Thyroid gland (tissue), 4 donors: ENCODE results near the gene VPS39. TPM values are rescaled to one million over a fixed set of nuclear protein-coding genes. Genes with fewer than 3 reads are reported as not detected.

Source experiments
- DNase-seq, 2 donors: peaks; one replicate each; pipeline ENCODE4 v3.0.0-alpha.2; 2019
- H3K27ac ChIP-seq, 3 donors: fragments of 200-600 bp; sonication (generic); 1 replicate in 2 of 3; 2 replicates in 1 of 3; pipeline ENCODE4 v1.5.1; 2016 to 2019; ENCODE audit warnings: mild to moderate bottlenecking in 1 of 3, moderate library complexity in 1 of 3
- H3K27me3 ChIP-seq: fragments of 200-600 bp; sonication (generic); one replicate; pipeline ENCODE4 v1.5.1; 2019
- H3K36me3 ChIP-seq, 2 donors: fragments of 200-600 bp; sonication (generic); one replicate each; pipeline ENCODE4 v1.5.1; 2016 to 2019
- H3K4me1 ChIP-seq, 2 donors: fragments of 200-600 bp; sonication (generic); one replicate each; pipeline ENCODE4 v1.5.1; 2017 to 2019
- H3K4me3 ChIP-seq, 3 donors: fragments of 200-600 bp; sonication (generic); replicated peaks in 1 of 3; 1 replicate in 2 of 3; 2 replicates in 1 of 3; pipeline ENCODE4 v1.5.1; 2016; ENCODE audit warnings: mild to moderate bottlenecking in 1 of 3
- H3K9me3 ChIP-seq: fragments of 200-600 bp; sonication (generic); one replicate; pipeline ENCODE4 v1.5.1; 2017
- POLR2A ChIP-seq, 2 donors: fragments of 450-650 bp; IDR thresholded peaks; one replicate each; pipeline ENCODE4 v1.6.1; 2017; ENCODE audit warnings: antibody characterized with exemption in 2 of 2, mild to moderate bottlenecking in 2 of 2, moderate library complexity in 1 of 2
- WGBS, 2 donors: methylation state at CpG; one replicate each; pipeline ENCODE4 v1.1.5; 2017; 5-methylcytosine and 5-hydroxymethylcytosine counted together
- intact Hi-C: fragments of 100-400 bp; cut with DNase I; formaldehyde crosslinking; loops from one replicate; pipeline ENCODE4 v1.15.1; 2023
- total RNA-seq, 4 donors: library from RNA; depleted of rRNA; stranded (reverse); fragments of >200 nt; gene quantifications; one replicate each; pipeline ENCODE4 v1.2.3, GENCODE V29; 2016
- TF ChIP-seq, protein P1 (sequence below), 6 experiments: fragments of 200-600 bp in 3 of 6; fragments of 450-650 bp in 3 of 6; sonication (generic) in 3 of 6; IDR thresholded peaks; one replicate each; pipeline ENCODE4 v1.5.1; 2016 to 2019; ENCODE audit warnings: antibody characterized with exemption in 6 of 6, mild to moderate bottlenecking in 2 of 6, inconsistent platforms in 1 of 6, moderate library complexity in 1 of 6

VPS39 gene
- total RNA-seq, 4 donors from 2014 or later, result 75.0 to 156 (median 107) TPM

DNA sequence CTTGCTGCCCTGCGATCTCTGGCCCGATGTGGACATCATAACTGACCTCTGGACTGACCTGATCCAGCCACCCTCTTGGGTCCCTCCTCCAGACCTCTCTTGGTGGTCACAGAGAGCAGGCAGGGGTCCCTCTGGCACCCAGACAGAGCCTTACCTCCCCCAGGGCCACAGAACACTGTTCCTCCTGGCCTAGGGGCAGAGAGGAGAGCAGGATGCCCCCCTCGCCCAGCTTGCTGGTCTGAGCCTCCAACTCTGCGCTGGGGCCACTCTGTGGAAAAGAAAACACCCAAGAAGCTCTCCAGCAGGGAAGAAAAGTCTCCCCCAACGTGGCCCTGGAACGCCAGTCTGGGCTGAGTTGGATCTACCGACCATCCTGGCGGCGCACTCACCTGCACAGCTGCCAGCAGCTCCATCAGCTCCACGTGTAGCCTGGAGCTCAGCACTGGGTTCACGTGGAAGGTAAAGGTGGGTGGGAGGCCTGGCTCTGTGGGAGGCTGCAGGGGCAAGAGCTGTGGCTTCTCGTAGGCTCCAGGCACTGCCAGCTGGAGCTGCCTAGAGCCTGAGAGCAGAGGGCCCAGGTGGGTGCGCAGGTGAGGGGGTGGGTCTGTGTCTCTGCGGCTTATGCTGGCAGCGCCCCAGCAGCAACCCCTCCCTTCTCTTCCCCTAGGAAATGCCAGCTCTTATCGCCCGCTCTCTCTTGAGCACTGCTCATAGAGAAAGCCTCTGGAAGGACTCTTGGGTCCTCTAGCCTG, 57.7 kb downstream of the VPS39 start:
- Histone ChIP-seq H3K9me3 (no peaks in the 10 kb centered on the region), H3K27ac (no peak overlapping the region), H3K27me3 (no peaks in the 10 kb centered on the region), H3K4me1 (peaks cover 24 to 46% of the 10 kb centered on the region in 2 donors), H3K4me3 (no peak overlapping the region), H3K36me3 (no peaks in the 10 kb centered on the region)
- peak; percentile 52 to 53 for DNase-seq
- 54 to 60% methylated on average over 6 to 14 of the region's 17 CpGs for WGBS, 2 donors
- TF ChIP-seq, protein P1, sequence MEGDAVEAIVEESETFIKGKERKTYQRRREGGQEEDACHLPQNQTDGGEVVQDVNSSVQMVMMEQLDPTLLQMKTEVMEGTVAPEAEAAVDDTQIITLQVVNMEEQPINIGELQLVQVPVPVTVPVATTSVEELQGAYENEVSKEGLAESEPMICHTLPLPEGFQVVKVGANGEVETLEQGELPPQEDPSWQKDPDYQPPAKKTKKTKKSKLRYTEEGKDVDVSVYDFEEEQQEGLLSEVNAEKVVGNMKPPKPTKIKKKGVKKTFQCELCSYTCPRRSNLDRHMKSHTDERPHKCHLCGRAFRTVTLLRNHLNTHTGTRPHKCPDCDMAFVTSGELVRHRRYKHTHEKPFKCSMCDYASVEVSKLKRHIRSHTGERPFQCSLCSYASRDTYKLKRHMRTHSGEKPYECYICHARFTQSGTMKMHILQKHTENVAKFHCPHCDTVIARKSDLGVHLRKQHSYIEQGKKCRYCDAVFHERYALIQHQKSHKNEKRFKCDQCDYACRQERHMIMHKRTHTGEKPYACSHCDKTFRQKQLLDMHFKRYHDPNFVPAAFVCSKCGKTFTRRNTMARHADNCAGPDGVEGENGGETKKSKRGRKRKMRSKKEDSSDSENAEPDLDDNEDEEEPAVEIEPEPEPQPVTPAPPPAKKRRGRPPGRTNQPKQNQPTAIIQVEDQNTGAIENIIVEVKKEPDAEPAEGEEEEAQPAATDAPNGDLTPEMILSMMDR (IDR thresholded peaks at IDR 0.05), result no peak
- intact Hi-C loops, result no loop called here

- no peaks in the 10 kb centered on the region for H3K27me3 ChIP-seq
- TF ChIP-seq POLR2A (IDR thresholded peaks at IDR 0.05), result no peak
- TF ChIP-seq, protein P1 (IDR thresholded peaks at IDR 0.05), result no peak
- H3K4me3 ChIP-seq, result no peak overlapping the region
- H3K9me3 ChIP-seq, result no peaks in the 10 kb centered on the region
- no peak overlapping the region for H3K27ac ChIP-seq
- intact Hi-C loops, result no loop called here
- WGBS, 2 donors, result 73 to 92% methylated on average over 12 to 14 of the region's 14 CpGs
- no peak for DNase-seq
- no peaks in the 10 kb centered on the region for H3K36me3 ChIP-seq
- peaks cover 24 to 39% of the 10 kb centered on the region in 2 donors for H3K4me1 ChIP-seq
Measured at GRCh38 chr15:42149493-42150218, 58.4 kb downstream of the VPS39 start.

- no peak for DNase-seq
- peaks cover 18 to 32% of the 10 kb centered on the region in 2 donors for H3K4me1 ChIP-seq
- H3K27me3 ChIP-seq, result no peaks in the 10 kb centered on the region
- H3K4me3 ChIP-seq, result no peak overlapping the region
- intact Hi-C loops, result no loop called here
- no peak for TF ChIP-seq POLR2A (IDR thresholded peaks at IDR 0.05)
- no peaks in the 10 kb centered on the region for H3K36me3 ChIP-seq
- H3K27ac ChIP-seq, result no peak overlapping the region
- H3K9me3 ChIP-seq, result no peaks in the 10 kb centered on the region
- 91 to 97% methylated on average over 12 of the region's 12 CpGs for WGBS, 2 donors
Measured at GRCh38 chr15:42148808-42149492, 59.2 kb downstream of the VPS39 start.

DNA sequence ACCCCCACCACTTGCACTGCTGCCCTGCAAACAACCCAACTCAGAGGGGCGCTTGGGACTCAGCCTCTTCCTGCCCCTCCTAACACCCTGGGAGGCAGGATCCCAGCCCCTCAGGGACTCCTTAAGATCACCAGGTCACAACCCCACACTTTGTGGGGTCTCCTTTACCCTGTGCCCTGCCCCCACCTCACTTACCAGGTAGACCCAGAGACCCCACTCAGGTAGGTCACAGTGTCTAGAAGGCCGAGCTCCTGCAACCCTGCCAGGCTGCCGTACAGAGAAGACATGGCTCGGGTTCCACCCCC, 60.7 kb downstream of the VPS39 start:
- H3K27me3 ChIP-seq, result no peaks in the 10 kb centered on the region
- no peak for TF ChIP-seq POLR2A (IDR thresholded peaks at IDR 0.05)
- TF ChIP-seq, protein P1 (IDR thresholded peaks at IDR 0.05), result no peak
- H3K4me1 ChIP-seq, result peaks cover 13 to 21% of the 10 kb centered on the region in 2 donors
- intact Hi-C loops, result no loop called here
- H3K36me3 ChIP-seq, result no peaks in the 10 kb centered on the region
- DNase-seq, result no peak
- no peaks in the 10 kb centered on the region for H3K9me3 ChIP-seq
- H3K27ac ChIP-seq, result no peak overlapping the region
- 88 to 100% methylated on average over 3 to 4 of the region's 4 CpGs for WGBS, 2 donors
- no peak overlapping the region for H3K4me3 ChIP-seq

- TF ChIP-seq POLR2A (IDR thresholded peaks at IDR 0.05), result no peak
- TF ChIP-seq, protein P1 (IDR thresholded peaks at IDR 0.05), result peak in 2 of 6 experiments; percentile 12 to 19
- Histone ChIP-seq H3K36me3 (no peaks in the 10 kb centered on the region), H3K27ac (peak overlapping the region; percentile 38 to 72 (median 52)), H3K27me3 (no peaks in the 10 kb centered on the region), H3K9me3 (no peaks in the 10 kb centered on the region), H3K4me1 (peaks cover 11 to 15% of the 10 kb centered on the region in 2 donors), H3K4me3 (no peak overlapping the region)
- peak; percentile 81 to 85 for DNase-seq
- intact Hi-C loops, result no loop called here
- WGBS, 2 donors, result 50 to 54% methylated on average over 15 to 22 of the region's 24 CpGs
Measured at GRCh38 chr15:42146551-42147430, 61.3 kb downstream of the VPS39 start.
